ENCODE results near the gene PLB1. TPM values are rescaled to one million over a fixed set of nuclear protein-coding genes. Genes with fewer than 3 reads are reported as not detected.
A peak's percentile ranks its signal among the peaks of the same experiment; 100 is the strongest.
"Not testable (repeated sequence)": the region's sequence is repeated elsewhere in the genome, so short reads cannot be mapped to it uniquely, and the experiment has no call there.

Gene PLB1
- total RNA-seq, 1 donor from 2014 or later = 9.9 TPM

DNA sequence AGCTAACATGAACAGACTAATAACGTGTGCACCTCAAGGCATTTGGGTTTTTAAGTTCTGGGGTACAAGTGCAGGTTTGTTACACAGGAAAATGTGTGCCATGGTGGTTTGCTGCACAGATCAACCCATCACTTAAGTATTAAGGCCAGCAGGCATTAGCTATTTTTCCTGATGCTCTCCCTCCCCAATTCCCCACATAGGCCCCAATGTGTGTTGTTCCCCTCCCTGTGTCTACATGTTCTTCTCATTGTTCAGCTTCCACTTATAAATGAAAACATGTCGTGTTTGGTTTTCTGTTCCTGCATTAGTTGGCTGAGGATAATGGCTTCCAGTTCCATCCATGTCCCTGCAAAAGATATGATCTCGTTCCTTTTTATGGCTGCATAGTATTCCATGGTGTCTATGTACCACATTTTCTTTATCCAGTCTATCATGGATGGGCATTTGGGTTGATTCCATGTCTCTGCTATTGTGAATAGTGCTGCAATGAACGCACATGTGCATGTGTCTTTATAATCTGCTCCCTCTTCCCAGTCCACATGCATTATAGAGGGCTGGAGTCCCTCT lies 170.0 kb downstream of the PLB1 start:
- DNase-seq (ENCODE audit: low spot score) = not testable (repeated sequence)

DNA sequence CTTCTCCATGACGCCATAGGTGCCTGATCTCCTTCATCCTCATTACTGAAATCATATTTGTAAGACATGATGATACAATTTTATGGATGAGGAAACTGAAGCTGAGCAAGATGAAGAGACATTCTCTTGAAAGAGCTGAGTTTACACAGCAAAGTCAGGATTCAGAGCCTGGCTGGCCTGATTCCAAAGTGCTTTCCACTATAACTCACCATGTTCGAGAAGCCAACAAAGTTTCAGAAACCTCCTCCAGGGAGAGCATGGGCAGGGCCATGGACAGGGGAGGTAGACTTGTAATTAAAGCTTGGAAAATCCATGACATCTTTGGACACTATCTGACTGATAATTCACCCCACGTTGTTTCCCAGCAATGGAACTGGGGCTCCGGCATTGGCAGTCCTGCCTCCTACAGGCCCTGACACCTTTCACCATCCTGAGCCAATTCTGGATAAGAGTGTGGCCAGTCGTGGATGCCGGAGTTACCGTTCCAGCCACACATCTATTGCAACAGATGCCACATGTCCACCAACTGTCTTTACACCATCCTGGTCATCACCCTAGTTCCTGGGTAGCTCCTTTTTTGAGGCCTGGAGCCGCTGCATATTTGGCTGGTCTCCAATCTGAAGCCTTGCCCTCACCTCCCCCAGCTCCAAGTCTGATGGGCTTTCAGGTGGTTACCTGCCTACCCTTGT lies 170.8 kb downstream of the PLB1 start:
- no peak for DNase-seq (ENCODE audit: low spot score)

DNA sequence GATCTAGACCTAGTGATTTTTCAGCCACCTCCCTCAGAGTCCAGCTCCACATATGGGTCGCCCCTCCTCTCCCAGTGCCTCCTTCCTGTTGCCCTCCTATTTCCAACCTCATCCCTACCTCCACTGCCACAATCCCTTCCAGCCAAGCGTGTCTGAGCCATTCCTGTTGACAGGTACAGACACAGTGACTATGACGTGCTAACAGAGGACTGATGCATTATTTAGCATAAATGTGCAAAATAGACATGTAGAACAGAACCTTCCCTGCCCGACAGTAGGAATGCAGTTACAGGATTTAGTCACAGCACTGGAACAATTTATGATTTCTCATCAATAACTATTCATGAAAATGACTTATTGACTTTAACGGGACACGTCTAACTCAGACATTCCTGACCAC lies 171.4 kb downstream of the PLB1 start:
- DNase-seq (ENCODE audit: low spot score) = no peak

DNA sequence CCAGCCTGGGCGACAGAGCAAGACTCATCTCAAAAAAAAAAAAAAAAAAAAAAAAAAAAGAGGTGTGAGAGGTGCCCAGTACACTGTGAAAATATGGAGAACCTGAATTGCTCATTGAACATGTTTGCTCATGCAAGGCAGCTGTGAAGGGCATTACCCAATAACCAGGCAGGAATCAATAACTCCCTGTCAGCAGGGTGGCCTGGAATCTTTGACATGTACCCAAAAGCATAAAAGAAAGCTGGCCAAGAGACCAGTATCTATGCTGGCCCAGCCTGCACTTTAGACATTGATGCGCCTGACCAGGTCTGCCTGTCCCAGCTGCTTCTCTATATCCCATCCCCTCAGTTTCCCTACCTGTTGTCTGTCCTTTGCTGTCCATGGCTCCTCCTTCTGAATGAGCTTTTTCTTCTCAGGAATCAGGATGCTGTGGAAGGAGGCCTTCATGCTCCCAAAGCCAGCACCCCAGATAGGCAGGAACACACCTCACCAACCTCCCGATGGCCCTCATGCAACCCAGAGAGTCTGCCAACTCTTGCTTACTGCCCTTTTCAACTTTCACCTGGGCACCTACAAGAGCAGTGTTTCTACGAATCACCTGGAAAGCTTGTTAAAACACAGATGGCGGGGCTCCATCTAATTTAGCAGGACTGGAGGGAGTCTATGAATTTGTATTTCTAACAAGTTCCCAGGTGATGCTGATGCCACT lies 172.4 kb downstream of the PLB1 start:
- no peak for DNase-seq (ENCODE audit: low spot score)

DNA sequence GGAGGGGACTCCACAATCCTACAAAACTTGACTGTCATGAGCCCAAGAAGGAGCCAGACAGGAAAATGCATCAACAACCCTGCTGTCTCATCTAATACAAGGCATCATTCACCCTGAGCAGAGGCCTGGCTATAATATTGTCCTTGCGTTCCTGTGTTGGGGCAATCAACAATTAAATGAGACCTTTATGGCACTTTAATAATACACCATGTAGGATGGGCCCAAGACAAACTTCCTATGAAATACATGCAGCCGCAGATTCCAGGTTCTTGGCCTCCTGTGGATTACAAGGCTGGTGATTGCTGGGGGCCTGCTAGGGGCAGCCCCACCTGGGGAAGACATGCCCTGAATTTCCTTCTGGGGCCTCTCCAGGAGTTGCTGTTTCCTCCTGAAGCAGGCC lies 173.0 kb downstream of the PLB1 start:
- no peak for DNase-seq (ENCODE audit: low spot score)

DNA sequence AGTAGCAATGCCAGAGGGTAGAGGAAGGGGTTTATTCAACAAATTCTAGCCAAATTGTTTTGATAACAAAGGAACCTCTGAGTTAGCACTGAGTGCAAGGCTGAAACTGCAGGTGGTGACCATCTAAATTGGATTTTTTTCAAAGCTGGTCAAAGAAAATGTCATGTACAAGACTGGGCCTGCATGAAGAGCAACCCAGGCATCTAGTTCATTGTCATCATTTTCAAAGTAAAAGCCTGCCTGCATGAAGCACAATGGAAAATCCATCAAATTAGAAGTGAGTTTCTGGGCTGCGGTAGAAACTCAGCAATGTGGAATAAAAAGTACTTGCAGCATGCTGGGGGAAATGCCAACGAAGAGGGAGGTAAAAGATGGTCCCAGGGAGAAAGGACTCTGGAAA lies 175.0 kb downstream of the PLB1 start:
- DNase-seq (ENCODE audit: low spot score) = no peak

DNA sequence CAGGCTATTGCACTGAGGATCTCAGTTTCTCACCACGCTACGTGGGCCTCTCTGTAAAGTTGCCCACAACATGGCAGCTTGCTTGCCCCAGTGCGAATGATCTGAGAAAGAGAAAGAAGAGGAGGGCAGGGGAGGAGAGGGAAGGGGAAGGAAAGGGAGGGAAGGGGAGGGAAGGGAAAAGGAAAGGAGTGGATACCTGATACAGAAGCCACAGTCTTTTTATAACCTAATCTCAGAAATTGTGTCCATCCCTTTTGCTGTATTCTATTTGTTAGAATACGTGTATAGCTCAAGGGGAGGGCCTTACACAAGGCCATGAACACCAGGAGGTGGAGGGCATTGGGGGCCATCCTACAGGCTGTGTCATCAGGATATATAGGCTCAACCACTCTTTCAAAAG lies 177.5 kb downstream of the PLB1 start:
- DNase-seq (ENCODE audit: low spot score) = no peak

DNA sequence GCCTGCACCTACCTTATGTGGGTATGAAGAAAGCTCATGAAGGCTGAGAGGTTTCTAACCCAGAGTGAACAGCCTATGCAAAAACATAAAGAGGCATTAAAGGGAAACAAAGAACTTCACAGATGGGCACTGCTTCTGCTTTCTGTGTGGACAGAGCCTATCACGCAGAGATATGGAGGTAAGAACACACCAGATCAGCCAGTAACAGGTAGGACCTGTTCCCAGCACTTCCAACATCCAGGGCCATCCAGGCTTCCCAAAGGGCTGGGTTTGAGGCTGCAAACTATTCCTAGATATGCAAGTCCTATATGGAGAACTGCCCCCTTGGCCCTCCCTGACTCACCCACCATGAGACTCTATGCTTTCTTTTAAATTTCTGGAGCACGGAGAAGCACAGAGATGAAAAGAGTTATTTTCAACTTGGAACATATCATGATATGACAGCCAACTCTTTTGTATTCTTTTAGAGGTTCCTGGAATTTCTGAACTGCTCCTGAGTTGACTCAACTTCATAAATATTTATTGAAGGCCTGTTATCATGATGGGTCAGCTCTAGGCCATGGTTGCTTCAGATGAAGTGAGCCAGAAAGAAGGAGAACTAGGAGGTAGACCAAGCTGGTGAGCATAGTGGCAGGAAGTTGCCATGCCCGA lies 178.3 kb downstream of the PLB1 start:
- no peak for DNase-seq (ENCODE audit: low spot score)

DNA sequence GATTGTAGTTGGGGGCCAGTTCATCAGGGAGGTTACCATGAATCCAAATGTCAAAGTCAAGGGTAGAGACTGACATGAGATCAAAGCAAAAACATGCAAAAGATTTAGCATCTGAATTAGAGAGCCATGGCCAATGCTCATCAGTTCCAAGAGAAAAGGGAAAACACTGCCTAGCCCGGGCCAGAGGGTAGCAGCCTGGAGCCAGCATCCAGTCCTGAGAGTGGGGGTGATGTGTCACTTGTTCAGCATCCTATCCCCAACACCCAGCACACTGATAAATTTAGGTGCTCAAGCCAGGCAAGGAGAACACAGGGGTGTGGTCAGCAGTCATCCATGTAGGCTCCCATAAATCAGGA lies 178.8 kb downstream of the PLB1 start:
- DNase-seq (ENCODE audit: low spot score) = no peak

DNA sequence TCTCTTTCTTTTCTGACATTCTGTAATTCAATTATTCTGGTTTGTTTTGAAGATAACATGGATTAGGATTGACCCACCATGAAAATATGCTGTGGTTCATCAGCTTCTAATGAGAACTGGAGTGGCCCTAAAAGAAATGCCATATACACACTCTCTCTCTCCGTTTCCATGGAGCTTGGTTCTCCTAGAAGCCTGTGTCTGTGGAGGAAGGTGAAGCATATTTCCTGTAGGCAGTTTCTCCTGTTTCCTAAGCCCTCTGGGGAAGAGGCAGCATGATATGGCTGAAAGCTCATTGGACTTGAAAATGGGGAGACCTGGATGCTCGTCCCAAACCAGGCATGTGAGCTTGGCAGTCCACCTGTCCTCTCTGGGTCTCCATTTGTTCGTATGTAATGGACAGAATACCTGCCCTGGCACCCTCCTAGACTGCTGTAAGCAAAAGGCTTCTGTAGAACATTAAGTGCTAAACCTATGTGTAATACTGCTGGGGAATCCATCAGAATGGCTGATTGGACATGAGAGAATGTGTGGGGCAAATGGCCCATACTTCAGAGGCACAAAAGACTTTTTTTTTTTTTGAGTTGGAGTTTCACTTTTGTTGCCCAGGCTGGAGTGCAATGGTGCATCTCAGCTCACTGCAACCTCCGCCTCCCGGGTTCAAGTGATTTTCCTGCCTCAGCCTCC lies 180.4 kb downstream of the PLB1 start:
- DNase-seq (ENCODE audit: low spot score) = no peak

DNA sequence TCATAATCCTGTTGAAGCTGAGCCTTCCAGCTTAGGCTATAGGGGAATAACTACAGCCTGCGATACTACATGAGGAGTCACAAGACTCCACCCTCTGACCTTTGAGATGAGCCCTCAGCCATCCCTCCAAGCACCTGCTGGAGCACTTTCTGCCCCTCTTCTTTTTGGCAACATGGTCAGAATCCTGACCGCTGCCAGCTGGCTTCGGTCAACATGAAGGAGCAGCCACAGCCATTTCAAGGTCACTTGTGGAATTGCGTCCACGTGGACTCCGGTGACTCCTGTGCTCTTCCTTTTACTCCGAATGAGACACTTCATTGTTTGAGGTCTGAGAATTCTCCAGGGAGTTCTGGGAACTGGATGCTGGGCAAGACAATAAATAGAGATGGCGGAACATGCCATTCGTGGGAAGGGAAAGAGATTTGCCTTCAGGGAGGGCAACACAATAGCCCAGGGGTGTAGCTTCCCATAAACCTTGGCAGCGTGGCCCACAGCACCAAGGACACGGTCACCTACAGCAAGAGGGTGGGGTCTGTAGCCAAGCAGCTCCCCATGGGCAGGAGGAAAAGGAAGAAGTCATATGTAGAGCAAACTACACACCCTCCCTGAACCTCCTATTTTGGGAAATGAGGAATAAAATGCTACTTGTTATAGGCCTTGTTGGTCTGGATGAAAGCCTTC lies 182.5 kb downstream of the PLB1 start:
- DNase-seq (ENCODE audit: low spot score) = no peak

DNA sequence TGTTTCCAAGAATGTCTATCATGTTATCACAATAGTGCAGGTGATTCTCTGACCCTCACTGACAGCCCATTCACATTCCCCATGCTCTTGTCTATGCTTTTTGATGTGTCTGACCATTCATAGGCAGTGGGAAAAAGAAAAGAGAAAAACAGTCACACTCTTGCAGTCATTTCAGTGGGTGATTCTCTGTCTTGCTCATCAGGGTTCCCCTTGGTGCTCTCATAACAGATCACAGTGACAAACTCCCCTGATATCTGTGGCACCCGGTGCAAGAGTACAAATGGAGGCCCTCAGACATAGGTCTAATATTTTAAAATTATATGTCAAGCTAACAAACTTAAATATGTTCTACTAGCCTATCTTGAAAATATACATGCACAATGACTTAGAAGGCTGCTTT lies 183.1 kb downstream of the PLB1 start:
- no peak for DNase-seq (ENCODE audit: low spot score)

DNA sequence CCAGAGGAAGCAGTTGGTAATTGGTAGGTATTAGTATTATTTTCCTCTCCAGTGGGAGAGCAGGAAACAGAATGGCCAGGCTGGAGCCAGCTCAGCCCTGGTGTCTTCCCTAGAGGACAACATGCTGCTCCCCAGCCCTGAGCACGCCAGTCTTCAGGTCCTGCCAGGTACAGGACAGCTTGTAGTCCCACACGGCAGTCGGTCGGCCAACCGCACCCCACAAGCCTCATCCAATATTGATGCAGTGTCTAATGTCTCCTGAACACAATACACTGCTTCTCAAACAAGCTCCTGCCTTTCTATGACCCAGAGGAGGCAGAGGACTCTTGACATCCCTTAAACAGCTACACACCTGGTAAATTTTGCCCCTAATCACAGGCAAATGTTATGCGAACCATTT lies 184.8 kb downstream of the PLB1 start:
- no peak for DNase-seq (ENCODE audit: low spot score)

DNA sequence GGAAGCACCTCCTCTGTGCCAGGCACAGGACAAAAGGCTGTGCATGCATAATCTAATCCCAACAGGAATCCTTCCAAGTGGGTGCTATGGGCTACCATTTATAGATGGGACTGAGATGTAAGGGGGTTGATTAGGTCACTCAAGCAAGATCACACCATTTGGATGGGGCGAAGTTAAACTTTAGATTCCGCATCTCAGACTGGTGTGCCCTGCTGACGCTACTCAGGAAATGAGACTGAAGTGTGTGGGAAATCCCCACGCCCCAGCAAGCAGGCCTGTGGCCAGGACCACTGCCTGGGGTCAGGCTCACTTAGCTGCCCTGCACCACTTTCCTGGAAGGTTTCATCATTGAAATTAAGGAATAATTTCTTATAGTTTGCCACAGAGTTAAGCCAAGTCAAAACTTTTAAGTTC lies 185.3 kb downstream of the PLB1 start:
- no peak for DNase-seq (ENCODE audit: low spot score)

DNA sequence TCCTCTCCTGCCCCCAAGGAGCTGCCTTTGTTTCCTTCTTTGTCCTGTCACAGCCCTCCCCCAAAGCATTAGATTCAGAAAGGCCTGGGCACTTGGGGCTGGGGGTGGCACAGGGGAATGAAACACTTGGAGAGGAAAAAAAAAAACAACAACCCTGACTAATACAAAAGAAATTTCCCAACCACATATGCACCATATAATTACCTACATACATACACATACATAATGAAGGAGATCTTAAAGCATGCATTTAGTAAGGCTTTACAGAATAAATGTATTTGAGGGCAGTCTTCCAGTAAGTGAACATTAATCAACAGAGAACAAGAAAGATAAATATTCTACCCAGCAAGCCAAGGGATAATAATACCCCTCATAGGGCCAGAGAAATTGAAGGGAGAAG lies 185.7 kb downstream of the PLB1 start:
- no peak for DNase-seq (ENCODE audit: low spot score)

DNA sequence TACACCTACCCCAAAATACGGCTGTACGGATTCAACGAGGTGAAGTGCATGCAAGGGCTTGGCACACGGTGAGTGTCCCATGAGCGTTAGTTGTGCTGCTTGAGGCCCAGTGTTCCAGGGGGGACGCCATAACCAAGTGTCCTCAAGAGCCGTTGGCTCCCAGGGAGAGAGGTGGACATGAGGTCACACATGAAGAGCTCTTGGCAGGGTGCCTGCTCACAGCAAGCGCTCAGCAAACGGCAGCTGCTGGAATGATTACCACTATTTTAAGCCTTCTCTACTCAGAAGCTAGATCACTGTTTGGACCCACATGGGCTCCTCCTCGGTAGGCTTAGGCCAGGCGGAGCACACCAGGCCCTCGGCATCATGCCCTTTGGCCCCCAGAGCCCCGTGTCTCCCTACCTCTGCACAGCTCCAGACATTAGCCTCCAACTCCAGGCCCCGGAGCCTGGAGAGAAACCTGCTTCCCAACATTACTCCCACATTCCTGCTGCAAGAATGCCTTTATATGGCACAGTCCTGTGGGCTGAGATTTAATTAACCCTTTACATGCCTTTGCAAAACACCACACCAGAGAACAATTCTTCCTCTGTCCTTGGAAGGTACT lies 187.3 kb downstream of the PLB1 start:
- DNase-seq (ENCODE audit: low spot score) = peak; percentile 60

DNA sequence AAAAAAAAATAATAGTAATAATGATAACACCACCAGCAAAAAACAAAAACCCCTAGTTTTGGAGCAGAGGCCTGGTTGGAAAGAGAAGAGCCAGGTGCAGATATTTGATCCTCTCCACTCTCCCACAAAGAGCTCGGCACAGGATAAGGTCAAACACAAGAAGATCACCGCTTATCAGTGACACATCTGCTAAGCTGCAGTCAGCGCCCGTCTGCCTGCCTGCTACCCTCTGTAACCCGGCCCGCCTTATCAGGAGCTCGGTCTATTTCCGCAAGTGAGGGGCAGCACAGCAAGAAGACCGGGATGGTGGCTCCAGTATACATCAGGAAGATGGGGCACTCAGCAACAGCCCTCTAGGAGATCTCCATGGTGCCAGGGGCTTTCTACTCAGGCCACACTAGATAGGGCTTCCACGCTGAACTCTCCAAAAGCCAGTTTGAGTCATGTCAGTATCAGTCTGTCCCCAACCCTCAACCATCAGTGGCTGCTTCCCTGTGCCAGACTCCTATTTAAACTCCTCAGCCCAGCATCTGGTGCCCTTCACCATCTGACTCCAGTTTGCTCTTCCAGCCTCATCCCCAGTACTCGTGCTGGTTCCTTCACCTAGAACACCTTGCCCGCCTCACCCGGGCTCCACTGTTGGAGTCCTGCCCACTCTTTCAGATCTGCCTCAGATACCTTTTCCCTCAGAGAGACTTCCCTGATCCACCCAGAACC lies 188.4 kb downstream of the PLB1 start:
- no peak for DNase-seq (ENCODE audit: low spot score)

DNA sequence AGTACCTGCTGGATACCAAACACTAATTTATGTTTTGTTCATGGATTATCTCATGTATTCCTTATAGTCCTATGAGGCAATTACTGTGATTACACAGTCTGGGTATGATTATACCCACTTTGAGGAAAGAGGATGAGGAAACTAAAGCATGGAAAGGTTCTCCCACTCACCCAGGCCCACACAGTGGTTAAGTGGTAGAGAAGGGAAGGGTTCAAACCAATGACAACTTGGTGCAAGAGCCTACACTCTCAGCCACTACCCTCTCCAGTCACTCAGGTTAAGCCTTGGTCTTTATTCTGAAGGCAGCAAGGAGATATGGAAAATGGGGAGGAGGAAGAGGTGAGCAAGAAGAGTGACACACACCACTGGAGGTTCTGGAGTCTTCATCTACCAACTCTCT lies 191.3 kb downstream of the PLB1 start:
- no peak for DNase-seq (ENCODE audit: low spot score)

DNA sequence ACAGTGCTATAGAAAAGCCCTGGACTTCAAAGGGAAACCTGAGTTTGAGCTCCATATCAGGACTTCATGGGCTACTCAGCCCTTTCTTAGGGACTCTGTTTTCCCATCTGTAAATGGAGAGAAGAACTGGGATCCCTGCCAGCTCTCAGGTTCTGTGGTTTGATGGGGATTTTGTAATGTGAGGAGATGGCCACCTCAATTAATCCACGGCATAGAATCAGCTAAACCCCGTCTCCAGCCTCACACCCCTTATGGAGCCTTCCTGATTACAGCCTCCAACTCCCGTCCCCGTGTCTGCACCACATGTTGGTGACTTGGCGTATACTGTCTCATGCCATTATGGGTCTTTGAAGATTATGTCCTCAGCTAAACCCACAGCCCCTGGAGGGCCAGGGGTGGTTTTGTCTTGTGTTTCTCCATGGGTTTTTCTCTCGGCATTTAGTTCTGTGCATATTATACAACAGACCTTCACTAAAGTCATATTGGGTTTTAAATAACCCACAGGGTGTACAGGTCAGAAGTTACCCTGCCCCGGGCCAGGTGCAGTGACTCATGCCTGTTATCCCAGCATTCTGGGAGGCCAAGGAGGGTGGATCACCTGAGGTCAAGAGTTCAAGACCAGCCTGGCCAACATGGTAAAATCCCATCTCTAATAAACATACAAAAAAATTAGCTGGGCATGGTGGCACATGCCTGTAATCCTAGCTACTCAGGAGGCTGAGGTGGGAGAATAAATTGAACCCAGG lies 192.0 kb downstream of the PLB1 start:
- DNase-seq (ENCODE audit: low spot score) = no peak

DNA sequence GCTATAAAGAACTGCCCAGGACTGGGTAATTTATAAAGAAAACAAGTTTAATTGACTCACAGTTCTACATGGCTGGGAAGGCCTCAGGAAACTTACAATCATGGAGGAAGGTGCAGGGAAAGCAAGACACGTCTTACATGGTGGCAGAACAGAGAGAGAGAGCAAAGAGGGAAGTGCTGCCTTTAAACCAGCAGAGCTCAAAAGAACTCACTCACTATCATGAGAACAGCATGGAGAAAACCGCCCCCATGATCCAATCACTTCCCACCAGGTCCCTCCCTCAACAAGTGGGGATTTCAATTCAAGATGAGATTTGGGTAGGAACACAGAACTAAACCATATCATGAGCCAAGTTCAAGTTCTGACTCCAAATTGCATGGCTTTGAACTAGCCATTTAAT lies 193.0 kb downstream of the PLB1 start:
- DNase-seq (ENCODE audit: low spot score) = no peak
